NCI-H460 (cell line): Measurements from ENCODE around the gene OPTC. TPM values are rescaled to one million over a fixed set of nuclear protein-coding genes. Genes with fewer than 3 reads are reported as not detected.
"Not testable (repeated sequence)": the region's sequence is repeated elsewhere in the genome, so short reads cannot be mapped to it uniquely, and the experiment has no call there.

ENCODE experiments used
- DNase-seq: peaks from one replicate; pipeline ENCODE4 v3.0.0-alpha.2; 2016; ENCODE audit warnings: low read depth; ENCODE audit errors: extremely low read depth
- total RNA-seq: library from RNA; depleted of rRNA; stranded (reverse); fragments of >200 nt; shearing (Covaris generic); gene quantifications from 2 replicates; pipeline ENCODE4 v1.2.3, GENCODE V29; 2014

The OPTC gene
- total RNA-seq, 1 experiment from 2014 or later: not detected

- DNase-seq: no peak
Measured at GRCh38 chr1:203464743-203465142, 29.2 kb upstream of the OPTC start.

- no peak for DNase-seq
Measured at GRCh38 chr1:203465146-203465798, 28.7 kb upstream of the OPTC start.

GRCh38 chr1:203465948-203466347 lies 28.0 kb upstream of the OPTC start:
- DNase-seq: no peak

- DNase-seq: not testable (repeated sequence)
Measured at GRCh38 chr1:203466906-203467549, 26.9 kb upstream of the OPTC start.

GRCh38 chr1:203467550-203467921 lies 26.4 kb upstream of the OPTC start:
- DNase-seq: no peak

GRCh38 chr1:203468326-203468725 lies 25.6 kb upstream of the OPTC start:
- no peak for DNase-seq

- no peak for DNase-seq
Measured at GRCh38 chr1:203470240-203470639, 23.7 kb upstream of the OPTC start.

GRCh38 chr1:203471841-203472240 lies 22.1 kb upstream of the OPTC start:
- no peak for DNase-seq

GRCh38 chr1:203473281-203473680 lies 20.7 kb upstream of the OPTC start:
- no peak for DNase-seq

GRCh38 chr1:203473781-203474305 lies 20.1 kb upstream of the OPTC start:
- no peak for DNase-seq

- DNase-seq: no peak
Measured at GRCh38 chr1:203475012-203475981, 18.7 kb upstream of the OPTC start, which contains the start of gene PRELP. TSS of gene PRELP (plus strand) at chr1:203475806. CDS start at chr1:203483185, 7,379 bp downstream.

GRCh38 chr1:203476216-203476814 lies 17.6 kb upstream of the OPTC start:
- DNase-seq: no peak

GRCh38 chr1:203477748-203478147 lies 16.2 kb upstream of the OPTC start:
- DNase-seq: no peak

GRCh38 chr1:203478231-203478630 lies 15.7 kb upstream of the OPTC start:
- DNase-seq: no peak

- DNase-seq: no peak
Measured at GRCh38 chr1:203478986-203479385, 15.0 kb upstream of the OPTC start.

- no peak for DNase-seq
Measured at GRCh38 chr1:203479646-203480045, 14.3 kb upstream of the OPTC start.

GRCh38 chr1:203480084-203480483 lies 13.9 kb upstream of the OPTC start:
- no peak for DNase-seq

- peak; percentile 21 for DNase-seq
Measured at GRCh38 chr1:203480525-203481084, 13.3 kb upstream of the OPTC start.

GRCh38 chr1:203481196-203481595 lies 12.8 kb upstream of the OPTC start:
- DNase-seq: no peak

- DNase-seq: no peak
Measured at GRCh38 chr1:203486618-203487370, 7.2 kb upstream of the OPTC start.
